HepG2 (cell line): ENCODE measurements around the gene MINDY3.

ENCODE experiments used
- CBFB ChIP-seq: sonication (generic); formaldehyde crosslinking; IDR thresholded peaks from 2 replicates; pipeline ENCODE4 v1.4.0; 2020; ENCODE audit warnings: missing genetic modification reagents
- CEBPB ChIP-seq: IDR thresholded peaks from 2 replicates; pipeline ENCODE4 v1.6.1; 2011; ENCODE audit warnings: low read depth, low read length, improper control_type of control experiment, borderline replicate concordance
- GTF2F1 ChIP-seq: fragments of 150-350 bp; IDR thresholded peaks from 2 replicates; pipeline ENCODE4 v1.6.1; 2014; ENCODE audit warnings: low read length
- IKZF1 ChIP-seq: fragments of 450-650 bp; IDR thresholded peaks from 2 replicates; pipeline ENCODE4 v1.7.1; 2016
- SPEN ChIP-seq: sonication (generic); formaldehyde crosslinking; IDR thresholded peaks from 2 replicates; pipeline ENCODE4 v1.5.1; 2020; ENCODE audit warnings: low read depth, mild to moderate bottlenecking, missing genetic modification reagents
- TF ChIP-seq, protein P1 (sequence below): IDR thresholded peaks from 2 replicates; pipeline ENCODE4 v1.6.1; 2016

DNA sequence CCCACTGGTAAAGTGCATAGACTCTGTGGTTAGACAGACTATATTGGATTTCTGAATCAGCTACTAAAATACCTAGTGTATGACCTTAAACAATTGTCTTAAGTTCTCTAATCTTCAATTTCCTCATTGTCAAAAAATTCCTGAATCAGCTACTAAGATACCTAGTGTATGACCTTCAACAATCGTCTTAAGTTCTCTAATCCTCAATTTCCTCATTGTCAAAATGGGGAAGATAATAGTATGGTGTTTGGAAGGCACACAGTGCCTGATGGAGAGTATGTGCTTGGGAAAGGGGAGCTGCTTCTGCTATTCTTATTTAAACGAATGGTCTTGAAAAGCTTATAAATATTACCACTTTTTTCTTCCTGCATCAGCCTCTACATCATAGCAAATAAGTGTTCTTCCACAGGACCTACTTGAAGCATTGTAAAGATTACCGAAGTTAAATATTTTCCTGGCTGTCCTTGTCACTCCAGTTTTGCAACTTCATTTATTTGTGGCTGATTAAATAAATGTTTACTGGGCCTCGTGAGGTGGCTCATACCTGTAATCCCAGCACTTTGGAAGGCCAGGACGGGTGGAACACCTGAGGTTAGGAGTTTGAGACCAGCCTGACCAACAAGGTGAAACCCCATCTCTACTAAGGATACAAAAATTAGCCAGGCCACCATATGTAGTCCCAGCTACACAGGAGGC is 76.2 kb downstream of the MINDY3 start:
- TF ChIP-seq, protein P1, sequence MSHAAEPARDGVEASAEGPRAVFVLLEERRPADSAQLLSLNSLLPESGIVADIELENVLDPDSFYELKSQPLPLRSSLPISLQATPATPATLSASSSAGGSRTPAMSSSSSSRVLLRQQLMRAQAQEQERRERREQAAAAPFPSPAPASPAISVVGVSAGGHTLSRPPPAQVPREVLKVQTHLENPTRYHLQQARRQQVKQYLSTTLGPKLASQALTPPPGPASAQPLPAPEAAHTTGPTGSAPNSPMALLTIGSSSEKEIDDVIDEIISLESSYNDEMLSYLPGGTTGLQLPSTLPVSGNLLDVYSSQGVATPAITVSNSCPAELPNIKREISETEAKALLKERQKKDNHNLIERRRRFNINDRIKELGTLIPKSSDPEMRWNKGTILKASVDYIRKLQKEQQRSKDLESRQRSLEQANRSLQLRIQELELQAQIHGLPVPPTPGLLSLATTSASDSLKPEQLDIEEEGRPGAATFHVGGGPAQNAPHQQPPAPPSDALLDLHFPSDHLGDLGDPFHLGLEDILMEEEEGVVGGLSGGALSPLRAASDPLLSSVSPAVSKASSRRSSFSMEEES (CRISPR knock-in tag): no peak
- no peak for TF ChIP-seq CEBPB
- TF ChIP-seq GTF2F1: no peak
- no peak for TF ChIP-seq SPEN (CRISPR knock-in tag)
- TF ChIP-seq IKZF1: no peak
- TF ChIP-seq CBFB: no peak
